NOMO-1 (cell line): Measurements from ENCODE around the gene SERTAD4.
"Not testable (repeated sequence)": the region's sequence is repeated elsewhere in the genome, so short reads cannot be mapped to it uniquely, and the experiment has no call there.

Experiments used
- DNase-seq, 2 experiments: peaks; one replicate each; lab custom pipeline; 2025; ENCODE audit not compliant: unreplicated experiment in 2 of 2; lab: John Stamatoyannopoulos, UW

The SERTAD4 gene

DNA sequence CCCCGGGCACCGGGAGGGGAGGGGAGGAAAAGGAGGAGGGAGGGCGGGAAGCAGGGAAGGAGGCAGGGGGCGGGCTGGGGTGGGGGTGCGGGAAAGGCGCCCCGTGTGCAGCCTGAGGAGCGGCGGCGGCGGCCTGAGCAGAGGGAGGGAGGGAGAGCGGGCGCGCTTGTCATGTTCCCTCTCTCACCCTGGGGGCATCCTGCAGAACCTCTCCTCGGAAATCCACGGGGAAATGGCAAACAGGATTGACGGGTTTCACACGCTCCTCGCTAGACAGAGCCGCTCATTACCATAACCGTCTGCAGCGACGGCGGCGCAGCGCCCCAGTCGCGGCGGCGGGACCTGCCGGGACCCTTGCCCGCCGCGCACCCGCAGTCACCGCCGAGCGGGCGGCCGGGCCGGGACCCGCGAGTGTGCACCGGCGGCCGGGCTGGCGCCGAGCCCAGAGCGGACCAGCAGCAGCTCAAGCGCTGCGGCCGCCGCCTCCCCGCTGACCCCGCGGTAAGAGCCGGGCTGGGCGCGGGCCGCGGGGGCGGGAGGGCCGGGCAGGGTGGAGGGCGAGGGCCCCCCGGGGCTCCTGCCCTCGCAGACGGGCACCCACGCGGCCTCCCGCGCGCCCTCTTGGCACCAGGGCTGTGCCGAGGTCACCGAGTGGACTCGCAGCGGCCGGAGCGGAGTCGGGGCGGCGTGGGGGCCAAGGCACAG lies at the start of gene SERTAD4:
SERTAD4 (plus strand) TSS at position 286 of the 705 bp plus-strand sequence. CDS start 5,165 bp downstream, outside the sequence.
- no peak for DNase-seq

GRCh38 chr1:210185063-210185462 lies 47.5 kb upstream of the SERTAD4 start:
- DNase-seq, result no peak

GRCh38 chr1:210187849-210188606 lies 44.6 kb upstream of the SERTAD4 start:
- not testable (repeated sequence) for DNase-seq

GRCh38 chr1:210189426-210189825 lies 43.2 kb upstream of the SERTAD4 start:
- DNase-seq, result no peak

GRCh38 chr1:210195635-210196160 lies 36.9 kb upstream of the SERTAD4 start:
- DNase-seq, result no peak

DNA sequence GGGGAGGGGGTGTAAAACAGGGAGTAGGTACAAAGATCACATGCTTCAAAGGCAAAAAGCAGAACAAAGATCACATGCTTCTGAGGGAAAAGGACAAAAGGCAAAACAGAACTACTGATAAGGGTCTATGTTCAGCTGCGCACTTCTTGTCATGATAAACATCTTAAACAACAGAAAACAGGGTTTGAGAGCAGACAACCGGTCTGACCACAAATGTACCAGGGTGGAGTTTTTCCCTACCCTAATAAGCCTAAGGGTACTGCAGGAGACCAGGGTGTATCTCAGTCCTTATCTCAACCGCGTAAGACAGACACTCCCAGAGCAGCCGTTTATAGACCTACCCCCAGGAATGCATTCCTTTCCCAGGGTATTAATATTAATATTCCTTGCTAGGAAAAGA lies 36.3 kb upstream of the SERTAD4 start:
- not testable (repeated sequence) for DNase-seq

GRCh38 chr1:210198840-210199239 lies 33.8 kb upstream of the SERTAD4 start:
- no peak for DNase-seq

DNA sequence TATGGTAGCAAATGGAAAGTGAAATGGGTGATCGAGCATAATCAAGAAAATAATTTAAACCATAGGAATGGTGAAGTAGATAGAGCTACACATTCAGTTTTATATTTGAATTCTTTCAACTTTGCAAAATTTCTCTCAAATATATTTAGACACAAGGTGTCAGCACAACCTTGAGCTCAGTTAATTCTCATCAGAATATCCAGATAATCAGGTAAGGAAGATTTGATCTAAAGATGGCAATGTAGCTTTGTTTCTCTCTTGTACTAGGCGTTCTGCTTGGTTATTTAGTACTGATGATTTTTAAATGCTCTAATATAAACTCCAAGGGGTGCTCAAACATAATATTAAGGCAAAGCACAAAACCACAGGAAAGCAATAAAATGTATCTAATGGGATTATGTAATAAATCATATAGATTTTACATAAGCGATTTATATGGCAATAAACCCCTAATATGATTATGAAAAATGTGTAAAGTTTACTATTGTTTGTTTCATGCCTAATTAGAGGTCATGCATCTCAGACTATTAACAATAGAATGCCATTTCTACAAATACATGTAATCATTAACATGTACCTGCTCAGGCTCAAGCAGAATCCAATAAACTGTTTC lies 32.4 kb upstream of the SERTAD4 start:
- no peak for DNase-seq

GRCh38 chr1:210201681-210202080 lies 30.9 kb upstream of the SERTAD4 start:
- DNase-seq, result no peak

DNA sequence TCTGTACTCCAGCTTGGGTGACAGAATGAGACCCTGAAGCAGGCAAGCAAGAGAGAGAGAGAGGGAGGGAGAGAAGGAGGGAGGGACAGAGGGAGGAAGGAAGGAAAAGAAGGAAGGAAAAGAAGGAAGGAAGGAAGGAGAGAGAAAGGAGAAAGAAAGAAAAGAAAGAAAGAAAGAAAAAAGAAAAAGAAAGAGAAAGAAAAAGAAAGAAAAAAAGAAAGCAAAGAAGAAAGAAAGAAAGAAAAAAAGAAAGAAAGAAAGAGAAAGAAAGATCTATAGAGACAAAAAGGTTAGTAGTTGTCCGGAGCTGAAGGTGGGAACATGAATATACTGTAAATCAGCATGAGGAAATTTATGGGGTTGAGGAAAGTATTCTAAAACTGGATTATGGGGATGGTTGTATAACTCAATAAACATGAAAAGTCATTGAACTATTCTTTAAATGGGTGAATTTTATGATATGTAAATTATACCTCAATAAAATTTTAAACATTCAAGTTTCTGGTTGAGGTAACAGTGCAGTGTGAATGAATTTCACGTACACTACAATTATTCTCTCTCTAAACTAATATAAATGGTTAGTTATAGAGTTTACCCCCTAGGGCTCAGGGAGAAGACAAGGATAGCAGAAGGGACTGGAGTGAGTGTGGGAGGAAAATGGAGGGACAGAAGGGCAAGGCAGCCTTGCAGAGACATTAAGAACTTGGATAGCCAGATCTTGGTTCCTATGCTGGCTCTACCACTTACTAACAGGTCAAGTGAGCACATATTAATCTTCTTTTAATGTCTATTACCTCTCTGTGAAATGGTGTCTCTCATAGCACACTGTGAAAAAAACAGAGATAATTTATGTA lies 24.8 kb upstream of the SERTAD4 start:
- no peak for DNase-seq

DNA sequence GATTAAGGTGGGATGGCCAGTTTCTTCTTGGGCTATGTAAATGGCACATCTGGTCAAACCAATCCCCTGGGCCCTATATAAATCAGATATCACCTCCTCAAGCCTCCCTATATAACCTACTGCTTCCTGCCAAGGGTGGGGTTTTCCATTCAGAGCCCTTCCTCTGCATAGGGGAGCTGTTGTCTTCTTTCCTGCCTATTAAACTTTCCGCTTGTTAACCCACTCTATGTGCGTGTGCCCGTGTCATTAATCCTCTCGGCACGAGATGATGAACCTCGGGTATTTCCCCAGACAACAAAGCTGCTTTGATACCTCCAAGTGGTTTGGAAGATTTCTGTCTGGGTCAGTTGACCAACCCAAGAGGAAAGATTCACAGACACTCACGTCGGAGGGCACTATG lies 19.3 kb upstream of the SERTAD4 start:
- no peak for DNase-seq

GRCh38 chr1:210214573-210215409 lies 17.8 kb upstream of the SERTAD4 start:
- DNase-seq, result no peak

DNA sequence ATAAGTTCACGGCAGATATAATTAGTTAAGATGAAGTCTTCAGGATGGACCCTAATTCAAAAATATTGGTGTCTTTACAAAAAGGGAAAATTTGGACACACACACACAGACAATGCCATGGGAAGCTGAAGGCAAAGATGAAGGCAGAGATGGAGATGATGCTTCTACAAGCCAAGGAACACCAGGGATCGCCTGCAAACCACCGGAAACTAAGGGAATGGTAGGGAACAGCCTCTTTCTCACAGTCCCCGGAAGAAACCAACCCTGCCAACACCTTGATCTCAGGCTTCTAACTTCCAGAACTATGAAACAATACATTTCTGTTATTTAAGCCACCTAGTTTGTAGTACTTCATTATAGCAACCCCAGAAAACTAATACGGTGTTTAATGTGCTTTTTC lies 15.1 kb upstream of the SERTAD4 start:
- no peak for DNase-seq

DNA sequence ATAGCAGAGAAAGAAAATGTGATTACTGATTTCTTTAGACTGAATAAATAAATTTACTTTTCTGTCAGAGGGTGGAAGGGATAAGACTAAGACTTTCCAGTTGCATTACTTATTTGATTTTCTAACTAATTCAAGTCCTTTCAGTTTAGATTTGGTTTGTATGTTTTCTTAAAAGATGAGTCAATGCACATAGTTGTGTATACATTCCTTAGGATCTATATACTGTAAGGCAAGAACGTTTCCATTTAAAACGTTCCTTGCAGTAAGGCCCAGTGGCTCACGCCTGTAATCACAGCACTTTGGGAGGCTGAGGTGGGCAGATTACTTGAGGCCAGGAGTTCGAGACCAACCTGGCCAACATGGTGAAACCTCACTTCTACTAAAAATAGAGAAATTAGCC lies 14.5 kb upstream of the SERTAD4 start:
- no peak for DNase-seq

DNA sequence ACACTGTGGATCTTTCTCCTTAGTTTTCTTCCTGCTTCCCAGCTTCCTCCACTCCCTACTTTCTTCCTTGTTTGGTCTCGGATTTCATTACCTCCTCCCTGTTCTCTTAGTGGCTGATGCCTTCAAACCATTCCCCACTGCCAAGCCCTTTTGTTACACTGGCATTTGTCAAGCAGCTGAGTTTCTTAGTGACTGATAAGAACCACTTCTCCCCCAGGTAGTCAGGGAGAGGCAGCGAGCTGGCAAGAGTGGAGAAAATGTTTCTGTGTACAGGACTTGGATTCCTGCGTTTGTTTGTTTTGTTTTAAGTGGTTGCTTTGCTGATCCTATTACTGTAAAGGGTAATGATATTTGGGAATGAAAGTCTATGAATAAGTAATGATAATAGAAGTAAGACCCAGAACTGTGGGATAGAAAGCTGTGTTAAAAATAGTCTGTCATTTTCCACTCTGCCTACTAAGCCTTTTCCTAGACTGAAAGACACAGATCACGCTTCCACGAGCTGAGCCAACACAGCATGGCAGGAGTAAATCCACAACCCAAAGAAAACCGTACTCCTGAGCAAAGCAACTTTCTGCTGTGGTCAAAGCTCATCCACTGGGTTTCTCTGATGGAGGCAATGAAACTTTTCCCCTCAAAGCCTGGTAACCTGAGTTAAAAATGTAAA lies 10.1 kb upstream of the SERTAD4 start:
- DNase-seq, result no peak

- no peak for DNase-seq
Observed at GRCh38 chr1:210223226-210223904, 9.2 kb upstream of the SERTAD4 start.

- no peak for DNase-seq
Observed at GRCh38 chr1:210228158-210228557, 4.4 kb upstream of the SERTAD4 start.

- DNase-seq, result no peak
Observed at GRCh38 chr1:210230149-210230695, 2.4 kb upstream of the SERTAD4 start.
